Natural killer cell treated with Interleukin-12 subunit alpha and Interleukin-12 subunit beta and Interleukin-15 and Interleukin-18, amount 100 ng/mL, for 72 hours (primary cell): ENCODE results near the gene POU2F3. TPM values are rescaled to one million over a fixed set of nuclear protein-coding genes. Genes with fewer than 3 reads are reported as not detected.
"Not testable (repeated sequence)": the region's sequence is repeated elsewhere in the genome, so short reads cannot be mapped to it uniquely, and the experiment has no call there.

Experiments used
- ATAC-seq, 2 donors: fragments of 150-1000 bp; cut with Tn5 transposase in 1 of 2; sonication (Bioruptor Pico), chemical (Tn5 transposase) in 1 of 2; 2 replicates each; pipeline ENCODE4 v1.10.0; 2021
- DNase-seq: peaks from one replicate; pipeline ENCODE4 v3.0.0; 2022; ENCODE audit warnings: low spot score
- H3K27ac Mint-ChIP-seq, 2 donors: 1 replicate in 1 of 2; 2 replicates in 1 of 2; pipeline ENCODE4 v1.8.0; 2022; ENCODE audit warnings: mixed read lengths in 2 of 2, mild to moderate bottlenecking in 1 of 2, moderate library complexity in 1 of 2
- H3K27me3 Mint-ChIP-seq, 2 donors: 1 replicate in 1 of 2; 2 replicates in 1 of 2; pipeline ENCODE4 v1.8.0; 2022; ENCODE audit warnings: mixed read lengths in 2 of 2
- H3K36me3 Mint-ChIP-seq: one replicate; pipeline ENCODE4 v1.8.0; 2022; ENCODE audit warnings: mixed read lengths
- H3K4me1 Mint-ChIP-seq, 2 donors: 1 replicate in 1 of 2; 2 replicates in 1 of 2; pipeline ENCODE4 v1.8.0; 2022; ENCODE audit warnings: low read depth in 2 of 2, mixed read lengths in 2 of 2, mild to moderate bottlenecking in 1 of 2
- H3K4me3 Mint-ChIP-seq: one replicate; pipeline ENCODE4 v1.8.0; 2022; ENCODE audit warnings: mixed read lengths
- H3K9me3 Mint-ChIP-seq: 2 replicates; pipeline ENCODE4 v1.8.0; 2022; ENCODE audit warnings: mixed read lengths
- total RNA-seq, 2 donors: library from RNA; stranded (reverse); gene quantifications; one replicate each; pipeline ENCODE4 v1.2.3, GENCODE V29; 2022

The POU2F3 gene
- total RNA-seq, 2 donors from 2014 or later = not detected

DNA sequence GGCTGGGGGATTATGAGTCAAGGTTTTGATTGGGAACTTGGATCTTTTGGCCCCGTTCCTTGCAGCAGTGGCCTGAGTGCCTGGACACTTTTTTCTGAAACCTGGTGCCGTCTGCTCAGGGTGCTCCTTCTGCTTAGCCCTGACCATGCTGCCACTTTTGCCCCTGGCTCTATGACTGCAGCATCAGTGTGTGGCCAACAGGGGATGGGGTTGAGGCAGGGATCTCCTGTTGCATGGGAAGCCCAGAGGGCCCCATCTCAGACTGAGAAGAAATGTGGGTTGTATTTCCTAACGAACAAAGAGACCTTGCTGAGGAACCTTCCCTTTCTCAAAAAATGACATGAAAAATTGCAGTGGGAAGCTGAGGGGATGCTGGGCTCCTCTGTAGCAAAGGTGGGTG is 18.7 kb downstream of the POU2F3 start:
- H3K4me1 Mint-ChIP-seq = no peaks in the 10 kb centered on the region
- H3K27me3 Mint-ChIP-seq = peaks cover 52 to 63% of the 10 kb centered on the region in 2 donors
- H3K36me3 Mint-ChIP-seq = no peaks in the 10 kb centered on the region
- H3K27ac Mint-ChIP-seq = no peak overlapping the region
- DNase-seq (no peak), ATAC-seq (no peak)
- no peaks in the 10 kb centered on the region for H3K9me3 Mint-ChIP-seq
- no peak overlapping the region for H3K4me3 Mint-ChIP-seq

DNA sequence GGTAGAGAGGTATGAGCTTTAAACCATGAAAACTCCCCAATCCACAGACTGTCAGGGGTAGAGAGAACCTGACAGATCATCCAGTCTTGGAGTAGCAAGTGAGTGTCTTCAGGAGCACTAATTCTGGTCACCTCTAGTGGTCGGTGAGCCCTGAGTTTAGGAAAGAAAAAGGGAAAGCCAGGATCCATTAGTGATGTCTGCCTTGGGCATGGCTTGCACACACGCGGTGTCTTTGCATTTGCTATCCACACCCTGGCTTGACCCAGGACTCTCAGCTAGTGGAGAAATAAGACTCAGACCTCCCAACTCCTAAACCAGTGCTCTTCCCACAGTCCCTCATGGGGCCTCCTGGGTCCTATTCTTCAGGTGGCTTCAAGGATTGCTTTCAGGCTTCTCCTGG is 19.3 kb downstream of the POU2F3 start:
- Mint-ChIP-seq H3K27me3 (peaks cover 48 to 60% of the 10 kb centered on the region in 2 donors), H3K9me3 (no peaks in the 10 kb centered on the region), H3K4me1 (no peaks in the 10 kb centered on the region), H3K27ac (no peak overlapping the region), H3K4me3 (no peak overlapping the region), H3K36me3 (no peaks in the 10 kb centered on the region)
- DNase-seq (no peak), ATAC-seq (no peak)

DNA sequence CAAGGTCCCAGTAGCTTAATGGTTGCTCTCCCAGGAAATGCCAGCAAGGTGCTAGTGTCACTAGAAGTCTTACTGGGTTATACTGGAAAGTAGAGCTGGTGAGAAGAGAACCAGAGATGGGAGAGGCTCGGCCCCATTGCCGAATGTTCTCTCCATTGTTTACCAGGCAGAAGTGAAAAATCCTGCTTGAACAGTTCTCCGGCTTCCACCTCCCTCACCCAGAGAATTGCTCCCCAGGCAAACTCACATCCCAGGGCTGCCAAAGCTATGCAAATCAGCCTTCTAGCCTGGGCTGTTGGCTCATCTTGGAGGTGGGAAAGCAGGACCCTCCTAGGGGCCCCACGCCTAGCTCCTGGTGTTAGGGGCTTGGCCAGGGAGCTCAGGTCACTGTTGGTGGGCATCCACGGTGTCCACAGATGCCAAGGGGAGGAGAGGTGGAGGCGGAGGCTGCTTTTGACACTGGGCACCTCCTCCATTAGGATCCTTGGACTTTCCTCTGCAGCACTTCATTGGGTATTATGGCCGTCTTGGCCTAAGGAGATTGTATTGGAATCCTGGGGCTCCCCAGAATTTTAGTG is 20.1 kb downstream of the POU2F3 start:
- Mint-ChIP-seq H3K4me3 (no peak overlapping the region), H3K9me3 (no peaks in the 10 kb centered on the region), H3K4me1 (no peaks in the 10 kb centered on the region), H3K27me3 (peaks cover 45 to 55% of the 10 kb centered on the region in 2 donors), H3K36me3 (no peaks in the 10 kb centered on the region), H3K27ac (no peak overlapping the region)
- no peak for DNase-seq
- ATAC-seq = no peak

DNA sequence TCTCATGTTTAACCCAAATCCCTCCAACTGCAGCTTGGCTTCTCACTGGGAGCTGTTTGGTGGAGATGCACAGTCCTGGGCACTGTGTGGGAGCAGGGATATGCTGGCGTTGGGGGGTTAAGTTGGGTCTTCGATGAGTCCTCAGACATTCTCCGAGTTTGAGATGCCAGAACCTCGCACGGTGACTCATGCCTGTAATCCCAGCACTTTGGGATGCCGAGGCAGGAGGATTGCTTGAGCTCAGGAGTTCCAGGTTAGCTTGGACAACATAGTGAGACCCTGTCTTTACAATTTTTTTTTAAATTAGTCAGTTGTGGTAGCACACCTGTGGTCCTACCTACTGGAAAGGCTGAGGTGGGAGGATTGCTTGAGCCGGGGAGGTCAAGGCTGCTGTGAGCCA is 20.7 kb downstream of the POU2F3 start:
- Mint-ChIP-seq H3K27me3 (peaks cover 42 to 52% of the 10 kb centered on the region in 2 donors), H3K36me3 (no peaks in the 10 kb centered on the region), H3K27ac (peak overlapping the region in 1 of 2 donors; percentile 51), H3K4me3 (no peak overlapping the region), H3K4me1 (no peaks in the 10 kb centered on the region), H3K9me3 (no peaks in the 10 kb centered on the region)
- ATAC-seq (no peak), DNase-seq (no peak)

DNA sequence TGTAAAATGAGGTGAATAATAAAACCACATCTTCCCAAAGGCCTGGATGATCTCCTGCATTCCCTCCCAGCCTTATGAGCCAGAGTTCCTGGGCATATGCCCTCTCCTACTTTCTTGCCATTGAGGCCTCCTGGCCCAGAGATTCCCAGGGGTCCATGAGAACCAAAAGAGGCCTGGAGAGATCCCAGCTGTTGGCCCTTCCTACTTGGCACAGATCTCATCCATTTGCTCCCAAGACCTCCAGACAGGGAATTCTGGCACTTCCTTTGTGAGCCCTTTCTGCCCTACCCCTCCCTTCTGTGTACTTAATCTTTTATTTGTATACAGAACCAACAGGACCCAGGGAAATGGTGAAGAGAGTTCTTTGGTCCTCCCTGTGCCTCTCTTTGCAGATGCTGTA is 21.4 kb downstream of the POU2F3 start:
- Mint-ChIP-seq H3K9me3 (no peaks in the 10 kb centered on the region), H3K27ac (no peak overlapping the region), H3K36me3 (no peaks in the 10 kb centered on the region), H3K27me3 (peaks cover 42 to 52% of the 10 kb centered on the region in 2 donors), H3K4me3 (no peak overlapping the region), H3K4me1 (no peaks in the 10 kb centered on the region)
- DNase-seq = no peak
- no peak for ATAC-seq

DNA sequence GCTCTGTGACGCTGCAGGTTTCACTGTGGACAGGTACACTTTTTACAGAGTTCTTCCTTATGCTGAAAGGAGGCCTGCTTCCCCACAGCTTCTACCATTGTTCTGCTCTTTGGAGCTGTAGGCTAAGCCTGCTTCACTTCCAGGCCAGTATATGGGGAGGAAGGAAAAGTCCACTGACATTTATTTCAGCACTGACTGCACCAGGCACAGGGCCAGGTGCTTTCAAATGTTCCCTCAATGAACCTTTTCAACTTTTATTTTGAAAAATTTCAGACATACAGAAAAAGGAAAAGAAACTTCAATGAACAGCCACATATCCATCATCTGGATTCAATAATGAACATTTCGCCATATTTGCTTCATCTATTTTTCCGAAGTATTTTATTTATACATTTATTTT is 22.0 kb downstream of the POU2F3 start:
- ATAC-seq (no peak), DNase-seq (no peak)
- H3K27me3 Mint-ChIP-seq = peaks cover 46 to 53% of the 10 kb centered on the region in 2 donors
- H3K27ac Mint-ChIP-seq = no peak overlapping the region
- no peaks in the 10 kb centered on the region for H3K36me3 Mint-ChIP-seq
- H3K4me1 Mint-ChIP-seq = no peaks in the 10 kb centered on the region
- no peaks in the 10 kb centered on the region for H3K9me3 Mint-ChIP-seq
- H3K4me3 Mint-ChIP-seq = no peak overlapping the region

DNA sequence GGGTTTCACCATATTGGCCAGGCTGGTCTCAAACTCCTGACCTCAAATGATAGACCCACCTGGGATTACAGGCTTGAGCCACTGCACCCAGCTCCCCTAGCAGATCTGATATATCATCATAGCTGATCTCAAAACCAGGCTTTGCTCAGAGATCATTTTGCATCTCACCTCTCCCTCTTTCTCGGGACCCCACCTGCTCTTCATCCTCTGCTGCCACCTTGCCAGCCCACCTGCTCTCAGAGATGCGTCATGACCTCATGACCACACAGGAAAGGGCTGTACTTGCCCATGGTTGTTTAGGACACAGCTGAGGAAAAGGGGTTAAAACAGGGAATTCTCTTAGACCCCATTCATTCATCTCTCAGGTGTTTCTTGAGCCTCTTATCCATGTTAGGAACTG is 27.4 kb downstream of the POU2F3 start:
- Mint-ChIP-seq H3K4me1 (no peaks in the 10 kb centered on the region), H3K27ac (no peak overlapping the region), H3K9me3 (no peaks in the 10 kb centered on the region), H3K36me3 (no peaks in the 10 kb centered on the region), H3K4me3 (no peak overlapping the region), H3K27me3 (peaks cover 36 to 47% of the 10 kb centered on the region in 2 donors)
- ATAC-seq (no peak), DNase-seq (no peak)

GRCh38 chr11:120268686-120269085 is 28.7 kb downstream of the POU2F3 start:
- H3K4me1 Mint-ChIP-seq = no peaks in the 10 kb centered on the region
- H3K36me3 Mint-ChIP-seq = no peaks in the 10 kb centered on the region
- DNase-seq (no peak), ATAC-seq (no peak)
- peaks cover 36 to 49% of the 10 kb centered on the region in 2 donors for H3K27me3 Mint-ChIP-seq
- H3K4me3 Mint-ChIP-seq = no peak overlapping the region
- no peak overlapping the region for H3K27ac Mint-ChIP-seq
- H3K9me3 Mint-ChIP-seq = no peaks in the 10 kb centered on the region

DNA sequence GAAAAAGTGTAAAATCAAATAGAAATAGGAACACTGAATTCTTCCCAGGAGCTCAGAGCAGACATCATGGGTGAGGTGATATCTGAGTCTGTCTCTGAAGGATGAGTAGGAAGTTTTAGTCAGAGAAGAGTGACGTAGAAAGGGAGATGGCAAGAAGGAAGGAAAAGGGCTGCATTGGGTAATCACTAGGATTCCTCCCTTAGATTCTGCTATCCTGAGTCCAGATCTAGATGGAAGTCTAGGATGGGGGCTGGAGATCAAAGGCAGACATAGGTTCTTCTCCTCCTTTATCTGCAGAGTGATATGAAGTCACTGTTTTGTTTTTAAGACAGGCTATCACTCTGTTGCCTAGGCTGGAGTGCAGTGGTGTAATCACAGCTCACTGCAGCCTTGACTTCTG is 30.4 kb downstream of the POU2F3 start:
- Mint-ChIP-seq H3K4me3 (no peak overlapping the region), H3K9me3 (no peaks in the 10 kb centered on the region), H3K36me3 (no peaks in the 10 kb centered on the region), H3K4me1 (no peaks in the 10 kb centered on the region), H3K27ac (no peak overlapping the region), H3K27me3 (peaks cover 45 to 62% of the 10 kb centered on the region in 2 donors)
- no peak for DNase-seq
- ATAC-seq = no peak

DNA sequence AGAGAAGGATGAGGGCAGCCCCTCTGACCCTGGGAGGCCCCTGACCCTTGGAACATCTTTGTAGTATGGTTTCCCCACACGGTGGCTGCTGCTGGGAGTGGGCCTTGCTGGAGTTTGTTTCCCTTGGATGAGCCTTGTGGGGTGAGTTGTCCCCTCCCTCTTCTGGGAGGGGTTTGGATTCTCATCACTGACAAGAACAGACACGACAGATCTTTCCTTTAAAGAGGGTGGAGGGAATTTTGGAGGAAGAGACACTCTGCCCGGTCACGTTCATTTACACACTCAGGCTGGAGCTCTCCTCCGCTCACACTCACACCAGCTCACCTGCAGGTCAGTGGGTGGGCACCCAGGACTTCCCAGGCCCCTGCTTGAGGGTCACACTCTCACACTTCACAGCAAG is 31.7 kb downstream of the POU2F3 start:
- H3K27ac Mint-ChIP-seq = no peak overlapping the region
- no peak for DNase-seq
- no peaks in the 10 kb centered on the region for H3K4me1 Mint-ChIP-seq
- H3K4me3 Mint-ChIP-seq = no peak overlapping the region
- H3K27me3 Mint-ChIP-seq = peaks cover 39 to 50% of the 10 kb centered on the region in 2 donors
- no peaks in the 10 kb centered on the region for H3K36me3 Mint-ChIP-seq
- no peak for ATAC-seq
- H3K9me3 Mint-ChIP-seq = no peaks in the 10 kb centered on the region

- Mint-ChIP-seq H3K27ac (no peak overlapping the region), H3K4me1 (no peaks in the 10 kb centered on the region), H3K27me3 (peaks cover 33 to 43% of the 10 kb centered on the region in 2 donors), H3K36me3 (no peaks in the 10 kb centered on the region), H3K4me3 (no peak overlapping the region), H3K9me3 (no peaks in the 10 kb centered on the region)
- DNase-seq (no peak), ATAC-seq (peak in 1 of 2 donors; percentile 28)
Measured at GRCh38 chr11:120272303-120272702, 32.4 kb downstream of the POU2F3 start.

- Mint-ChIP-seq H3K4me1 (no peaks in the 10 kb centered on the region), H3K27ac (no peak overlapping the region), H3K4me3 (no peak overlapping the region), H3K9me3 (no peaks in the 10 kb centered on the region), H3K27me3 (peaks cover 29 to 39% of the 10 kb centered on the region in 2 donors), H3K36me3 (no peaks in the 10 kb centered on the region)
- ATAC-seq (no peak), DNase-seq (no peak)
Measured at GRCh38 chr11:120273432-120273831, 33.5 kb downstream of the POU2F3 start.

DNA sequence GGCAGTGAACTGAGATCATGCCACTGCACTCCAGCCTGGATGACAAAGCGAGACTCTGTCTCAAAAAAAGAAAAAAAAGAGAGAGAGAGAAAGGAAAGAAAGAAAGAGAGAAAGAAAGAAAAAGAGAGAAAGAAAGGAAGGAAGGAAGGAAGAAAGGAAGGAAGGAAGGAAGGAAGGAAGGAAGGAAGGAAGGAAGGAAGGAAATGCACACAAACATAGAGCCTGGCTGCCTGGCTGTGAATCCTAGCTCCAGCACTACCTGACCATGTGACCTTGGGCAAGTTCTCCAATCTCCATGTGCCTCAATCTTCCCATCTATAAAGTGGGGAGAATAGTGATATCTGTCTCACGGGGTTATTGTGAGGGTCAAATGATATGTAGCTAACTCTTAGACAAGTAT is 34.0 kb downstream of the POU2F3 start:
- H3K27me3 Mint-ChIP-seq = peaks cover 29 to 39% of the 10 kb centered on the region in 2 donors
- DNase-seq, ATAC-seq, H3K4me1 Mint-ChIP-seq, H3K27ac Mint-ChIP-seq, H3K9me3 Mint-ChIP-seq, H3K36me3 Mint-ChIP-seq, H3K4me3 Mint-ChIP-seq: not testable (repeated sequence)

DNA sequence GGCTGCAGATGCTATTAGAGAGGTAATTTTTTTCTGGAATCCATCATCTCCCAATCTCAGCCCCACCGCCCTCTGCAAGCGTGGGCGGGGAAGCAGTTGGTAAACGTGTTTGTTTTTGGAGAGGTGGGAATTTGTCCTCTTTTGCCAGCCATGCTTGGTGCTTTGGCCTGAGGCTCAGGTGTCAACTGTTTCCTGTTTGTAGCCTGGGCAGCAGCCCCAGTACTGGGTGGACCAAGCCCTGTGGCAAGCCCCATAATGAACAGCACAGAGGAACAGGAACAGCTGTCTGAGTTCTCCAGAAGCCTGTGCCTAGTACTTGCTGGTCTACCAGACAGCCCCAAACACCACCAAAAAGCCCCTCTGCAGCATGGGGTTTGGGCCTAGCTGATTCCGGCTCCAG is 39.6 kb downstream of the POU2F3 start:
- no peak overlapping the region for H3K4me3 Mint-ChIP-seq

GRCh38 chr11:120280600-120281051 is 40.7 kb downstream of the POU2F3 start:
- Mint-ChIP-seq H3K4me3 (no peak overlapping the region), H3K27ac (no peak overlapping the region), H3K9me3 (no peaks in the 10 kb centered on the region), H3K36me3 (no peaks in the 10 kb centered on the region), H3K4me1 (no peaks in the 10 kb centered on the region), H3K27me3 (peaks cover 14 to 21% of the 10 kb centered on the region in 2 donors)
- ATAC-seq (no peak), DNase-seq (no peak)

More for the DNA sequence above, 39.6 kb downstream of the POU2F3 start:
- ATAC-seq (no peak), DNase-seq (no peak)
- H3K27ac Mint-ChIP-seq = no peak overlapping the region
- H3K9me3 Mint-ChIP-seq = no peaks in the 10 kb centered on the region
- no peaks in the 10 kb centered on the region for H3K4me1 Mint-ChIP-seq
- no peaks in the 10 kb centered on the region for H3K36me3 Mint-ChIP-seq
- peaks cover 21 to 29% of the 10 kb centered on the region in 2 donors for H3K27me3 Mint-ChIP-seq
